Measurements from ENCODE around the gene TCFL5. TPM values are rescaled to one million over a fixed set of nuclear protein-coding genes. Genes with fewer than 3 reads are reported as not detected.

TCFL5 gene
- total RNA-seq, 1 donor from 2014 or later, result 7.9 TPM

DNA sequence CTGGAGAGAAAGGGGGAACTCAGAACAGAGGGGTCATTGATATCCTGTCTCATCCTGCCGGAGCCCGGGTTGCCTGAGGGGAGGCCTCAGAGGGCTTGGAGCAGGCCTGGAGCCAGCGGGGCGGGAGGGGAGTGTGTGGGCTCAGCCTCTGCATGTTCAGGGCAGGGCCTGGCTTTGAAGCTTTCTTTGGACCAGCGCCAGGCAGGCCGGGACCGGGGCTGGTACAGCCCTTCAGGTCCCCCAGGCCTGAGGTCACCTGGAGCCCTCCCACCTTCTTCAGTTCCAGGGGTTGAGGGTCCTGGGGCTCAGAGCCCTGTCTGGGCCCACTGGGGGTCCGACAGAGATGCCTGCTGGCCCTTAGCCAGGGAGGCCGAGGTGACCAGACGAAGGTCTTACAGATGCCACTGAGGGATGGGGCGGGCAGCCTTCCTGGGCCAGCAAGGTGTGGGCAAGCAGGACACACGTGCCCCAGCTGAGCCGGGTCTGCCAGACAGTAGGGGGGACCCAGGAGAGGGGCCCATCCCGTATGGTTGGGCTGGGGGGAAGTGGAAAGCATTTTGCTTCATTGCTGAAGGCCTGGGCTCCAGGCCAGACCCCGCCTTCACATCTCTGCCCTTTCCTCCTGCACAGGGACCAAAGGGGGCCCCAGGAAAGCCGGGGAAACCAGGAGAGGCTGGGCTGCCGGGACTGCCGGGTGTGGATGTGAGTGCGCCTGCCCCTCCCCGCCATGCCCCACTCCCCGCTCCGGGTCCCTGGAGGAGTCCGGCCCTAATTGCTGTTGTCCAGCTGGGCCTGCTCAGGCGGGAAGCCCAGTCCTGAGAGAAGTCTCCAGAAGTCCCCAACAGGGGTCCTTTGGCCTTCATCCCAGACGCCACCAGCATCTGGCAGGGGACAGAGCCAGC, 42.8 kb downstream of the TCFL5 start:
- H3K9me3 Mint-ChIP-seq (ENCODE audit: low read depth), result no peaks in the 10 kb centered on the region
- DNase-seq (ENCODE audit: low spot score, unreplicated experiment), result no peak
- no peaks in the 10 kb centered on the region for H3K36me3 Mint-ChIP-seq (ENCODE audit: insufficient read depth)
- TF ChIP-seq, protein P1, sequence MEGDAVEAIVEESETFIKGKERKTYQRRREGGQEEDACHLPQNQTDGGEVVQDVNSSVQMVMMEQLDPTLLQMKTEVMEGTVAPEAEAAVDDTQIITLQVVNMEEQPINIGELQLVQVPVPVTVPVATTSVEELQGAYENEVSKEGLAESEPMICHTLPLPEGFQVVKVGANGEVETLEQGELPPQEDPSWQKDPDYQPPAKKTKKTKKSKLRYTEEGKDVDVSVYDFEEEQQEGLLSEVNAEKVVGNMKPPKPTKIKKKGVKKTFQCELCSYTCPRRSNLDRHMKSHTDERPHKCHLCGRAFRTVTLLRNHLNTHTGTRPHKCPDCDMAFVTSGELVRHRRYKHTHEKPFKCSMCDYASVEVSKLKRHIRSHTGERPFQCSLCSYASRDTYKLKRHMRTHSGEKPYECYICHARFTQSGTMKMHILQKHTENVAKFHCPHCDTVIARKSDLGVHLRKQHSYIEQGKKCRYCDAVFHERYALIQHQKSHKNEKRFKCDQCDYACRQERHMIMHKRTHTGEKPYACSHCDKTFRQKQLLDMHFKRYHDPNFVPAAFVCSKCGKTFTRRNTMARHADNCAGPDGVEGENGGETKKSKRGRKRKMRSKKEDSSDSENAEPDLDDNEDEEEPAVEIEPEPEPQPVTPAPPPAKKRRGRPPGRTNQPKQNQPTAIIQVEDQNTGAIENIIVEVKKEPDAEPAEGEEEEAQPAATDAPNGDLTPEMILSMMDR (IDR thresholded peaks at IDR 0.05; ENCODE audit: unreplicated experiment), result no peak
- peaks cover 11% of the 10 kb centered on the region for H3K27me3 Mint-ChIP-seq
- peak overlapping the region; percentile 35 for H3K4me3 Mint-ChIP-seq (ENCODE audit: low read depth)
- H3K4me1 Mint-ChIP-seq (ENCODE audit: low read depth), result peaks cover 11% of the 10 kb centered on the region
- H3K27ac Mint-ChIP-seq, result no peak overlapping the region

DNA sequence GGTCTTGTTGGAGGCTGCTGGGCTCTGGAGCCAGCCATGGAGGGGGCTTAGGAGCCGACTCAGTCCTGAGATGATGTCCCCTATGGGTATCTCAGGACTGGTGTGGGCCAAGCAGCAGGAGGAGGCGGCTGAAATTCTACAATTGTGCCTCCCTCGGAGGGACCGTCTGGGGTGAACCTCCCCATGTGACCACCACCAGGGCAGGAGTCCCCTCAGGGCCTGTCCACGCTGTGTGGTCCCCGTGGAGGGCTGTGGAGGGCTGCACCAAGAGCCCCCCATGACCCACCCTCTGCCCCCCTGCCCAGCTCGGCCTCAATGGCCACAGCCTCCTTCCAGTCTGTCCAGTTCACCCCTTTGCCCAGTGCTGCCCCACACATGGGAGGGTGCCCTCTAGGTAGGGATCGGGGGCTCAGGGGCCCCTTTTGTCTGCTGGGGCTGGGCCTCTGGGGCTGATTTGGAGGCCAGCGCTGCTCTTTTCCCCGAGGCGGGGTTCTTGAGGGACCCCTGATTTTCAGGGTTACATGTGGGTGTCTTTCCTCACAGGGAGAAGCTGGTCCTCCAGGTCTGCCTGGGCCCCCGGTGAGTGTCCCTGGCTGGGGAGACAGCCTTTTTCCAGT, 43.5 kb downstream of the TCFL5 start:
- Mint-ChIP-seq H3K4me1 (ENCODE audit: low read depth) (peaks cover 11% of the 10 kb centered on the region), H3K27ac (no peak overlapping the region)
- TF ChIP-seq, protein P1 (IDR thresholded peaks at IDR 0.05; ENCODE audit: unreplicated experiment), result no peak

DNA sequence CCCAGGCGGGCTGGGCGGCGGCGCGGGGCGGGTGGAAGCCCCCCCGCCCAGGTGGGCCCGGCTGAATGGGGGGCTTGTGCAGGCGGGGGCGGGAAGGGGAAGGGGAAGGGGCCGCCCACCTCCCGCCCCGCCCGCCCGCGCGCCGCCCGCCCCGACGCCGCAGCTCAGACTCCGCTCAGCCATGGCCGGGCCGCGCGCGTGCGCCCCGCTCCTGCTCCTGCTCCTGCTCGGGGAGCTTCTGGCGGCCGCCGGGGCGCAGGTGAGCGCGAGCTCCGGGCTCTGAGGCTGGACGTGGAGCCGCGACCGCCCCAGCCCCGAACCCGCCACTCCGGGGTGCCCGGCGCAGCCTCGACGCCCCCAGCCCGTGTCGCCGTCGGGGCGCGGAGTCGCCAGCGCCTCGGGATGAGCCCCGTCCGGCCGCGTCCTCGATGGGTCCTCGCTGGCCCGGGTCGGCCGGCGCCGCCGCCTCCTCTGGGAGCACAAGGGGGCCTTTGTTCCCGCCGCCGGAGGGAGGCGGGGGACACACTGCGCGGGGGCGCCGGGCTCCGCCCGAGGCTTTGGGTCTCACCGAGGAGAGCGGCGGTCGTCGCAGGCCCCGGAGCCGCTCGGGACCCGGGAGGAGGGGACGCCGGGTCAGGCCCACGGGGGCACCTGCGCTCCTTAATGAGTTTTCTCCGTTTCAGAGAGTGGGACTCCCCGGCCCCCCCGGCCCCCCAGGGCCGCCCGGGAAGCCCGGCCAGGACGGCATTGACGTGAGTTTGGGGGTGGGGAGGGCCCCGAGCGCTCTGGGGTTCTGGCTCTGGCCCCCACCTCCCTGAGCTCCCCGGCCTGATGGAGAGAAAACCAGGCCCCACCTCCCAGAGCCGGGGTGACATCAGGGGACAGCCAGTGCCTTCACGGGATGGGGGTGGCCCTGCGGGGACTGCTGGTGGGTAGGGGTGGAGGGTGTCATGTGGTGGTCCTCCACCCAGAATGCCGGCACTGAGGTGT, 44.4 kb downstream of the TCFL5 start, which contains the start of gene COL9A3:
COL9A3 (plus strand) TSS at position 167 of the 990 bp plus-strand sequence; CDS start at position 182, 15 bp downstream.
- Mint-ChIP-seq H3K27me3 (peaks cover 11% of the 10 kb centered on the region), H3K36me3 (ENCODE audit: insufficient read depth) (no peaks in the 10 kb centered on the region), H3K4me1 (ENCODE audit: low read depth) (peaks cover 8% of the 10 kb centered on the region), H3K27ac (no peak within 1 kb of the TSS), H3K4me3 (ENCODE audit: low read depth) (peak within 1 kb of the TSS; percentile 68), H3K9me3 (ENCODE audit: low read depth) (no peaks in the 10 kb centered on the region)
- TF ChIP-seq, protein P1 (IDR thresholded peaks at IDR 0.05; ENCODE audit: unreplicated experiment), result no peak
- peak; percentile 52 for DNase-seq (ENCODE audit: low spot score, unreplicated experiment)

More for the DNA sequence above, 43.5 kb downstream of the TCFL5 start:
- Mint-ChIP-seq H3K36me3 (ENCODE audit: insufficient read depth) (no peaks in the 10 kb centered on the region), H3K9me3 (ENCODE audit: low read depth) (no peaks in the 10 kb centered on the region), H3K27me3 (peaks cover 11% of the 10 kb centered on the region), H3K4me3 (ENCODE audit: low read depth) (peak overlapping the region; percentile 35)
- DNase-seq (ENCODE audit: low spot score, unreplicated experiment), result no peak

DNA sequence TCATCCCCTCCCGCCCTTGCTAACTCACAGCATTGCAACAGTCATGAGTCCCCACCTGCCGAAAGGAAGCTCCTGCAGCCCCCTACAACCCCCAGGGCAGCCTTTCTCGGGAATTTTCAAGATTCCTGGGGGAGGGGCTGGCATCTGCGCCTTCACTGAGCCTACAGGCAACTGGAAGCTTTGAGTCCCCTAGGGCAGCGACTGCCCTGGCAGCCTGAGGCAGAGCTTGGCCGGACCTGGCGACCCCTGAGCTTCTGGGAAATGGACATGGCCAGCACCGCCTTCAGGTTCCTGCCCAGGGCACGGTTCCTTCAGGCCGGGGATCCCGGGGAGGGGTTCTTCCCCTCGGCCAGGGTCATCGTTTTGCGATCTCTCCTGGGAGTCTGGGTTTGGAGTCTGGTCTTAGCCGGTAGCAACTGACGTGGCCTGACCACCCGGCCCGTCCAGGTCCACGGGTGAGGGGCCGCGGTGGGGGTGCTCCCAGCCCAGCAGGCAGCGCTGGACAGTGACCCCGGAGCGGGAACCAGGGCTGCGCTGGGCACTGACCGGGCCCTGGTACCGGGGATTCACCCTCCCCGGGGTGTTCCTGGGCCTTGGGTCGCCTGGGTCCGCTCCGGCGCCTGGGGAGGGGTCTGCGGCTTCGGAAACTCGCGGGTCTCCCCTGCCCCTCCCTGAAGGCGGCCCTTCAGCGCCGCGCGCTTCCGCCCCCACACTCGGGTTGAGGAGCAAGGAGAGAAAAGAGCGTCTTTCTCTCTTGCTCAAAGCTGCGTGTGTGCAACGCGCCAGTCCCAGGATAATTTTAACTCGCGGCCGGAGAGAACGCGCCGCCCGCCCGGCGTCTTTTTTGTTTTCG, 45.4 kb downstream of the TCFL5 start:
- DNase-seq (ENCODE audit: low spot score, unreplicated experiment), result no peak
- Mint-ChIP-seq H3K9me3 (ENCODE audit: low read depth) (no peaks in the 10 kb centered on the region), H3K27ac (no peak overlapping the region), H3K36me3 (ENCODE audit: insufficient read depth) (peaks cover 1% of the 10 kb centered on the region), H3K4me3 (ENCODE audit: low read depth) (peak overlapping the region; percentile 68), H3K27me3 (peaks cover 11% of the 10 kb centered on the region), H3K4me1 (ENCODE audit: low read depth) (peaks cover 8% of the 10 kb centered on the region)
- TF ChIP-seq, protein P1 (IDR thresholded peaks at IDR 0.05; ENCODE audit: unreplicated experiment), result no peak

Data from progenitor cell of endocrine pancreas (in vitro differentiated cells).